Measurements from ENCODE around the gene CACNA2D3. TPM values are rescaled to one million over a fixed set of nuclear protein-coding genes. Genes with fewer than 3 reads are reported as not detected.

The CACNA2D3 gene
- polyA plus RNA-seq, 3 donors: 8.3 to 21.5 (median 10.4) TPM

DNA sequence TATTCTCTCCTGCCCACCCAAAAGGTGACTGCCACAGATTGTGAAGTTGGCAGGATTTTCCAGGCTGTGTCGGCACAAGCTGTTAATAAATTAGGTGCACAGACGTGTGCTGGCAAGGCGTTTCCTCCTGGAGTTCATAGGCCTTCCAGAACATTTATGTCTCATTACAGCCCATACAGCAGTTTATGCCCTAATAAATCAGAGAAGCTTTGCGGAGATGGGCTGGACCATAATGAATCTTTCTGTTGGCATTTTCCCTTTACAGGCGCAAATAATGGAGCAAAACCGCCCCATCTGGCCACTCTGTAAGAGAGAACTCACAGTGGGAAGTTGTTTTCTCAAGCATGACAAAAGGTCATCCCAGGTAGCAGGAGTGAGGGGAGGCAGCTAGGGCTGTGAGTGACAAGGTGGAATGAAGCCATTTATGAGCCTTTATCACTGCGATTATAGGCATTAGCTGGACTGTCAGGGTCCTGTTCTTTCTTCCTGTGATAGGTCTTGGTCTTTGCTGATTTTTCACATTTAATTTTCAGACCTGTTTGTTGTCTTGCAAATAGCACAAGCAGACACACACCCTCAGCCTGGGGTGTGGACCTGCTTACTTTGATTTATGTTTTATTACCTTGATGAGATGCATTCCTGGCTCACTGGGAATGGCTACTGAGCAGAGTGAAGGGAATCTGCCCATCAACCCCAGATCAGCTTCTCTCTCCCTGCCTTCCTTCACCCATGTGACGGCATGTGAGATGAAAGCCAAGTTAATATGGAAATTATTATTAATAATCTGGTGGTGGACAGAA, 548.0 kb downstream of the CACNA2D3 start:
- intact Hi-C loops (cut with micrococcal nuclease): no loop called here
- H3K27me3 Mint-ChIP-seq (ENCODE audit: low read depth in 3 of 3): peaks cover 0 to 2% (median 0%) of the 10 kb centered on the region in 3 donors

DNA sequence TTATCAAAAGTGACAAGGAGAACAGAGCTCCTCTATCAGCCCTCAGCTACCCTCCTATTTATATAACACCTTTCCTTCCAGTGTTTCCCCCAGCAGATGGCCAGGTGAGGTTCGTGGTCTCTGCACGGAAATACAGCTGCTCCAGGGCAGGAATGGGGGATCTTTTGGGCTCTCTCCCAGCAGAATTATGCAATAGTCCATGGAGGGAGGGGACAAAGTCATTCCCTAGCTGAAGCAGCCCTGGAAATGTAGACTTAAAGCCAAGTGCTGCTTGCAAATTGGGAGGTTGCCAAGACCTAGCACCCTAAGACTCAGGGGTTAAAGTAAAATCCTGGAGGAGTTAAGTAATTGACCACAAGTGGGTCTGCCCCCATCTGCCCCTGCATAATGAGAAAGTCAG, 549.2 kb downstream of the CACNA2D3 start:
- Mint-ChIP-seq H3K27ac (no peak overlapping the region), H3K27me3 (ENCODE audit: low read depth in 3 of 3) (peaks cover 0 to 2% (median 0%) of the 10 kb centered on the region in 3 donors), H3K4me1 (no peaks in the 10 kb centered on the region), H3K4me3 (no peak overlapping the region), H3K36me3 (no peaks in the 10 kb centered on the region), H3K9me3 (peaks cover 0 to 17% (median 4%) of the 10 kb centered on the region in 7 donors)
- H3K9ac ChIP-seq (ENCODE audit: insufficient read depth, low read length, poor library complexity, severe bottlenecking): no peak overlapping the region
- WGBS (ENCODE audit: insufficient coverage): no CpG with 5 or more reads among the region's 2 CpGs
- peaks cover 0 to 5% of the 10 kb centered on the region in 2 donors for H3K9me3 ChIP-seq (replicated peaks in 1 of 2; ENCODE audit: control insufficient read depth in 1 of 2, insufficient read depth in 1 of 2, low read length in 2 of 2)
- no peak overlapping the region for H2AFZ ChIP-seq (ENCODE audit: insufficient read depth, low read depth, low read length, poor library complexity, severe bottlenecking)
- H3K27ac ChIP-seq (ENCODE audit: low read depth in 1 of 2, low read length in 2 of 2): no peak overlapping the region
- H4K20me1 ChIP-seq (ENCODE audit: insufficient read depth, low read length): no peaks in the 10 kb centered on the region
- no peak for TF ChIP-seq CTCF (IDR thresholded peaks at IDR 0.05)
- intact Hi-C loops (cut with micrococcal nuclease): no loop called here
- H3K4me3 ChIP-seq (replicated peaks in 1 of 3; ENCODE audit: low read depth in 2 of 3, low read length in 3 of 3): no peak overlapping the region
- H3K79me2 ChIP-seq (ENCODE audit: insufficient read depth, low read length): no peaks in the 10 kb centered on the region
- H3K36me3 ChIP-seq (replicated peaks in 1 of 2; ENCODE audit: control insufficient read depth in 1 of 2, insufficient read depth in 2 of 2, low read length in 2 of 2): no peaks in the 10 kb centered on the region
- no peaks in the 10 kb centered on the region for H3K27me3 ChIP-seq (ENCODE audit: control insufficient read depth in 2 of 2, insufficient read depth in 2 of 2, low read length in 2 of 2)
- DNase-seq: no peak
- H3K4me1 ChIP-seq (ENCODE audit: control insufficient read depth in 1 of 2, insufficient read depth in 2 of 2, low read length in 2 of 2): no peaks in the 10 kb centered on the region
- H3K4me2 ChIP-seq (replicated peaks; ENCODE audit: extremely low read depth, low read length, poor library complexity, severe bottlenecking): no peak overlapping the region

More for the DNA sequence above, 548.0 kb downstream of the CACNA2D3 start:
- Histone ChIP-seq H3K79me2 (ENCODE audit: insufficient read depth, low read length) (no peaks in the 10 kb centered on the region), H3K27ac (ENCODE audit: low read depth in 1 of 2, low read length in 2 of 2) (no peak overlapping the region), H3K36me3 (replicated peaks in 1 of 2; ENCODE audit: control insufficient read depth in 1 of 2, insufficient read depth in 2 of 2, low read length in 2 of 2) (no peaks in the 10 kb centered on the region), H3K4me3 (replicated peaks in 1 of 3; ENCODE audit: low read depth in 2 of 3, low read length in 3 of 3) (no peak overlapping the region), H3K4me2 (replicated peaks; ENCODE audit: extremely low read depth, low read length, poor library complexity, severe bottlenecking) (no peak overlapping the region), H2AFZ (ENCODE audit: insufficient read depth, low read depth, low read length, poor library complexity, severe bottlenecking) (no peak overlapping the region), H4K20me1 (ENCODE audit: insufficient read depth, low read length) (no peaks in the 10 kb centered on the region), H3K9ac (ENCODE audit: insufficient read depth, low read length, poor library complexity, severe bottlenecking) (no peak overlapping the region), H3K9me3 (replicated peaks in 1 of 2; ENCODE audit: control insufficient read depth in 1 of 2, insufficient read depth in 1 of 2, low read length in 2 of 2) (peaks cover 0 to 2% of the 10 kb centered on the region in 2 donors), H3K27me3 (ENCODE audit: control insufficient read depth in 2 of 2, insufficient read depth in 2 of 2, low read length in 2 of 2) (no peaks in the 10 kb centered on the region), H3K4me1 (ENCODE audit: control insufficient read depth in 1 of 2, insufficient read depth in 2 of 2, low read length in 2 of 2) (no peaks in the 10 kb centered on the region)
- Mint-ChIP-seq H3K36me3 (no peaks in the 10 kb centered on the region), H3K27ac (no peak overlapping the region), H3K4me1 (no peaks in the 10 kb centered on the region), H3K4me3 (no peak overlapping the region), H3K9me3 (peaks cover 0 to 16% (median 4%) of the 10 kb centered on the region in 7 donors)
- TF ChIP-seq CTCF (IDR thresholded peaks at IDR 0.05): no peak
- DNase-seq: no peak
- WGBS (ENCODE audit: insufficient coverage): 48% methylated on average over 4 of the region's 8 CpGs

Measured in CD14-positive monocyte (primary cell).